RWPE1 (cell line): ENCODE measurements around the gene LHFPL4.

Source experiments
- CTCF ChIA-PET: fragments of 350-600 bp; sonication (Branson Sonifier 250); formaldehyde crosslinking; extraction: SDS; loops from one replicate; lab custom pipeline; 2021; lab: Yijun Ruan, JAX
- POLR2A ChIA-PET: fragments of 400-600 bp; formaldehyde crosslinking; extraction: SDS; loops from one replicate; lab custom pipeline; 2020; ENCODE audit warnings: antibody characterized with exemption; ENCODE audit not compliant: low non-redundant PET; lab: Yijun Ruan, JAX
- DNase-seq: peaks from one replicate; pipeline ENCODE4 v3.0.0; 2012; ENCODE audit warnings: low spot score
- H3K27ac ChIP-seq: fragments of 450-650 bp; 2 replicates; pipeline ENCODE4 v1.5.1; 2017
- CTCF ChIP-seq: fragments of 450-650 bp; conservative IDR thresholded peaks from 2 replicates; pipeline ENCODE4 v1.5.1; 2017; ENCODE audit warnings: low read depth, mild to moderate bottlenecking

The LHFPL4 gene

GRCh38 chr3:9512456-9513045 lies 41.1 kb downstream of the LHFPL4 start:
- ChIA-PET CTCF (interaction anchor here (0.6 kb wide), 1 partner anchor 564 kb away, joined by 3 read pairs; no protein-coding TSS in a partner anchor), POLR2A (no interaction called here)
- no peak for DNase-seq
- no peak overlapping the region for H3K27ac ChIP-seq
- TF ChIP-seq CTCF: no peak

GRCh38 chr3:9508781-9509180 lies 44.8 kb downstream of the LHFPL4 start:
- DNase-seq: no peak
- CTCF ChIA-PET: interaction anchor here (0.5 kb wide), 1 partner anchor 207 kb away, joined by 3 read pairs; no protein-coding TSS in a partner anchor
- H3K27ac ChIP-seq: no peak overlapping the region
- TF ChIP-seq CTCF: no peak
- POLR2A ChIA-PET: no interaction called here

GRCh38 chr3:9507586-9508578 lies 45.7 kb downstream of the LHFPL4 start:
- no peak for DNase-seq
- ChIA-PET CTCF (interaction anchor here (0.7 kb wide), 1 partner anchor 150 kb away, joined by 8 read pairs; no protein-coding TSS in a partner anchor), POLR2A (no interaction called here)
- H3K27ac ChIP-seq: no peak overlapping the region
- TF ChIP-seq CTCF: no peak

- POLR2A ChIA-PET: no interaction called here
- no peak overlapping the region for H3K27ac ChIP-seq
- TF ChIP-seq CTCF: peak; percentile 88
- CTCF ChIA-PET: interaction anchor here (0.6 to 1.1 kb wide), 6 partner anchors 8 to 290 kb away, joined by 3 to 6 read pairs (median 3); no protein-coding TSS in a partner anchor
- DNase-seq: peak; percentile 61
Measured at GRCh38 chr3:9503283-9503682, 50.3 kb downstream of the LHFPL4 start.

GRCh38 chr3:9501226-9501625 lies 52.4 kb downstream of the LHFPL4 start:
- no peak overlapping the region for H3K27ac ChIP-seq
- TF ChIP-seq CTCF: no peak
- DNase-seq: no peak
- ChIA-PET POLR2A (no interaction called here), CTCF (interaction anchor here (0.6 kb wide), 1 partner anchor 213 kb away, joined by 3 read pairs; no protein-coding TSS in a partner anchor)
